ENCODE results near the gene PPP1R12B. TPM values are rescaled to one million over a fixed set of nuclear protein-coding genes. Genes with fewer than 3 reads are reported as not detected.

PPP1R12B gene
- 10 to 100 TPM; 18.2 to 33.0 TPM for total RNA-seq

DNA sequence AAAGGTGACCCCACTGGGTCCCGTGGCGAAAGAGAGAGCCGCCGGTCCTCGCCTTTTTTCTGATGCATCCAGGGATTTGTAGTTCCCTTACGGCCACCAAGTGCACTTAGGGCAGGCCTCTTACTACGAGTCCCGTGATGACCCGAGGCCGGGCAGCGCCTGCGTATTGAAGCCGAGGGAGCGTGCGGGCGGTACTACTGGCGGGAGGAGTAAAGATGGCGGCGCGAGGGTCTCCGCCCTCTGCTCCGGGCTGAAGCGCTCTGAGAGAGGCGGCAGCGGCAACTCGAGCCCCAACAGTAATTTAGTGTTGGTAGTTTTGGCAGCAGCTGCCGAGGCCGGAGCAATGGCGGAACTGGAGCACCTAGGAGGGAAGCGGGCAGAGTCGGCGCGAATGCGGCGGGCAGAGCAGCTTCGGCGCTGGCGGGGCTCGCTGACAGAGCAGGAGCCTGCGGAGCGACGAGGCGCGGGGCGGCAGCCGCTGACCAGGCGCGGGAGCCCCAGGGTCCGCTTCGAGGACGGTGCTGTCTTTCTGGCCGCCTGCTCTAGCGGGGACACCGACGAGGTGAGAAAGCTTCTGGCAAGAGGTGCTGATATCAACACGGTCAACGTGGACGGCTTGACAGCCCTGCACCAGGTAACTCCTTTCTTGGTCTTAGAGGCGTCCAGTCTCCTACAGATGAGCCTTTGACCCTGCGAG, at the start of gene PPP1R12B:
TSS of gene PPP1R12B (plus strand) at position 191 of the 697 bp plus-strand sequence. CDS start at position 344, 153 bp downstream.
- intact Hi-C loops (cut with DNase I), result no loop called here
- DNase-seq, result peak; percentile 97 to 99 (median 98)
- WGBS, 2 donors, result 0 to 1% methylated on average over 43 to 60 of the region's 60 CpGs
- ATAC-seq, result peak; percentile 99
- peak; percentile 39 to 87 (median 85) for TF ChIP-seq POLR2A (IDR thresholded peaks at IDR 0.05)
- TF ChIP-seq, protein P1, sequence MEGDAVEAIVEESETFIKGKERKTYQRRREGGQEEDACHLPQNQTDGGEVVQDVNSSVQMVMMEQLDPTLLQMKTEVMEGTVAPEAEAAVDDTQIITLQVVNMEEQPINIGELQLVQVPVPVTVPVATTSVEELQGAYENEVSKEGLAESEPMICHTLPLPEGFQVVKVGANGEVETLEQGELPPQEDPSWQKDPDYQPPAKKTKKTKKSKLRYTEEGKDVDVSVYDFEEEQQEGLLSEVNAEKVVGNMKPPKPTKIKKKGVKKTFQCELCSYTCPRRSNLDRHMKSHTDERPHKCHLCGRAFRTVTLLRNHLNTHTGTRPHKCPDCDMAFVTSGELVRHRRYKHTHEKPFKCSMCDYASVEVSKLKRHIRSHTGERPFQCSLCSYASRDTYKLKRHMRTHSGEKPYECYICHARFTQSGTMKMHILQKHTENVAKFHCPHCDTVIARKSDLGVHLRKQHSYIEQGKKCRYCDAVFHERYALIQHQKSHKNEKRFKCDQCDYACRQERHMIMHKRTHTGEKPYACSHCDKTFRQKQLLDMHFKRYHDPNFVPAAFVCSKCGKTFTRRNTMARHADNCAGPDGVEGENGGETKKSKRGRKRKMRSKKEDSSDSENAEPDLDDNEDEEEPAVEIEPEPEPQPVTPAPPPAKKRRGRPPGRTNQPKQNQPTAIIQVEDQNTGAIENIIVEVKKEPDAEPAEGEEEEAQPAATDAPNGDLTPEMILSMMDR (IDR thresholded peaks at IDR 0.05), result peak in 1 of 7 experiments; percentile 5
- no peaks in the 10 kb centered on the region for H3K9me3 ChIP-seq
- peak within 1 kb of the TSS; percentile 87 to 88 (median 88) for H3K27ac ChIP-seq
- H3K27me3 ChIP-seq, result no peaks in the 10 kb centered on the region
- no peaks in the 10 kb centered on the region for H3K36me3 ChIP-seq (replicated peaks in 1 of 2; ENCODE audit: insufficient read depth in 1 of 2, low read depth in 2 of 2)
- H3K4me1 ChIP-seq, result peaks cover 29% of the 10 kb centered on the region
- H3K4me3 ChIP-seq, result peak within 1 kb of the TSS; percentile 69 to 99

- H3K9me3 ChIP-seq, result no peaks in the 10 kb centered on the region
- no peak for ATAC-seq
- intact Hi-C loops (cut with DNase I), result no loop called here
Observed at GRCh38 chr1:202302166-202302565, 46.3 kb upstream of the PPP1R12B start.

DNA sequence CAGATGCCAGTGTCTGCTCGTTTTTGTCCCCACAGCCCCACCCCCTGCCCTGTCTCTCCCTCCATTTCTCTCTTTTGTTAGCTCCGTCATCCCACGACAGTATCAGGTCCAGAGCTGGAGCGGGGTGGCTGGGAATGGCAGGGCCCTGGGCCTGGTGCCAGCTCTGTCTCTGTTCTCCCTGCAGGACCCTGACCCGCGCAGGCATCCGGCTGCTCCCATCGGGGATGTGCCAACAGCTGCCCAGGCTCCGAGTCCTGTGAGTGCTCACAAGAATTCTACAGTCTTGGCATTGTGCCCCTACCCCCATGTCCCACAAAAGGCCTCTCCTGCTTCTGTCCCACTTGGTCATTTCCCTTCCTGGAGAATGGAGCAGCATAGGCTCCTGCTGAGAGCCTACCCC, 44.1 kb upstream of the PPP1R12B start:
- ATAC-seq (no peak), DNase-seq (no peak)
- Histone ChIP-seq H3K27me3 (no peaks in the 10 kb centered on the region), H3K9me3 (no peaks in the 10 kb centered on the region), H3K27ac (no peak overlapping the region), H3K4me3 (no peak overlapping the region), H3K36me3 (replicated peaks in 1 of 2; ENCODE audit: insufficient read depth in 1 of 2, low read depth in 2 of 2) (no peaks in the 10 kb centered on the region), H3K4me1 (no peaks in the 10 kb centered on the region)
- intact Hi-C loops (cut with DNase I), result no loop called here
- WGBS, 2 donors, result 78 to 86% methylated on average over 8 to 9 of the region's 9 CpGs
- TF ChIP-seq, protein P1 (IDR thresholded peaks at IDR 0.05), result no peak
- TF ChIP-seq POLR2A (IDR thresholded peaks at IDR 0.05), result no peak

More at GRCh38 chr1:202302166-202302565, 46.3 kb upstream of the PPP1R12B start:
- H3K27ac ChIP-seq, result no peak overlapping the region
- WGBS, 2 donors, result 89 to 92% methylated on average over 9 of the region's 9 CpGs
- no peaks in the 10 kb centered on the region for H3K4me1 ChIP-seq
- DNase-seq, result no peak
- H3K36me3 ChIP-seq (replicated peaks in 1 of 2; ENCODE audit: insufficient read depth in 1 of 2, low read depth in 2 of 2), result no peaks in the 10 kb centered on the region
- H3K27me3 ChIP-seq, result no peaks in the 10 kb centered on the region
- TF ChIP-seq, protein P1 (IDR thresholded peaks at IDR 0.05), result no peak
- TF ChIP-seq POLR2A (IDR thresholded peaks at IDR 0.05), result no peak
- H3K4me3 ChIP-seq, result no peak overlapping the region

DNA sequence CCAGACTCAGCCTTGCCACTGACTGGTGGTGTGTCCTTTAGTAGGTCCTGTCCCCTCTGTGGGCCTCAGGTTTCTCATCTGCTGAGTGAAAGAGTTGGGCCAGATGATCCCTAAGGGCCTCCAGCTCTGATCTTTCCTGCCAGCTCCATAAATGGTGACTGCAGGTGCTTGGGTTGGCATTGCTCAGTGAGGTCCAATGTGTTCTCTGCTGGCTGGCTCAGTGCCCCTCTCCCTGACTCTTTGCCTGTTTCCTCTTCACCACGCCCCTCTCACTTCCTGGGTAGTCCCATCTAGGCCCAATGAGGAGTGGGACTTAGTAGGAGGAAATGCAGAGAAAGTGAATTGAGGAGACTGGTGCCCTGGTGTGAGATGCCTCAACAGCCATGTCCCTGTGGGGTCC, 43.3 kb upstream of the PPP1R12B start:
- intact Hi-C loops (cut with DNase I), result no loop called here

More for the DNA sequence above, 43.3 kb upstream of the PPP1R12B start:
- Histone ChIP-seq H3K9me3 (no peaks in the 10 kb centered on the region), H3K27ac (no peak overlapping the region), H3K36me3 (replicated peaks in 1 of 2; ENCODE audit: insufficient read depth in 1 of 2, low read depth in 2 of 2) (no peaks in the 10 kb centered on the region), H3K27me3 (no peaks in the 10 kb centered on the region), H3K4me3 (no peak overlapping the region), H3K4me1 (no peaks in the 10 kb centered on the region)
- TF ChIP-seq, protein P1 (IDR thresholded peaks at IDR 0.05), result no peak
- TF ChIP-seq POLR2A (IDR thresholded peaks at IDR 0.05), result no peak
- no peak for ATAC-seq
- no peak for DNase-seq
- 33 to 40% methylated on average over 1 of the region's 1 CpG for WGBS, 2 donors

Data from body of pancreas (tissue), 4 donors.